Measurements from ENCODE around the gene SELL.
"Not testable (repeated sequence)": the region's sequence is repeated elsewhere in the genome, so short reads cannot be mapped to it uniquely, and the experiment has no call there.

The SELL gene

DNA sequence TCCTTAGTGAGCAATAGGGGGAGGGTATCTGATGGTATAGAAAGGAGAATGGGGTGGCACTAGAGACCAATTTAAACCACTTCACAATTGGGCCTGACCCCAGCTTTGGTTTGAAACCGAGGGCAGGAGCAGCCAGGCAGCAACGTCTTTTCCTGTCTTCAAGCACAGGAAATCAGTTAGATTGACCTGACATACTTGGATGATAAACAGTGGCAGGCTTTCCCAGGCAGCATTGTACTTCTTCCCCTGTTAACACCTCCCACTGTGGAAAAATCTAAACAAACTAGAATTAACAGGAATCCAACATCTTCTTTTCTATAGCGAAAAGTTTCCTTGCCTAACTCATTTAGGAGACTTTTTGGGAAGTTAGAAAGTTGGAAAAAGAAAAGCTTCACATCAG lies 40.6 kb downstream of the SELL start:
- in situ Hi-C loops (cut with MboI; ENCODE audit: low pct_unique_long_range_greater_than_20kb, low sequenced_read_pairs, unreplicated experiment): no loop called here
- TF ChIP-seq, protein P1, sequence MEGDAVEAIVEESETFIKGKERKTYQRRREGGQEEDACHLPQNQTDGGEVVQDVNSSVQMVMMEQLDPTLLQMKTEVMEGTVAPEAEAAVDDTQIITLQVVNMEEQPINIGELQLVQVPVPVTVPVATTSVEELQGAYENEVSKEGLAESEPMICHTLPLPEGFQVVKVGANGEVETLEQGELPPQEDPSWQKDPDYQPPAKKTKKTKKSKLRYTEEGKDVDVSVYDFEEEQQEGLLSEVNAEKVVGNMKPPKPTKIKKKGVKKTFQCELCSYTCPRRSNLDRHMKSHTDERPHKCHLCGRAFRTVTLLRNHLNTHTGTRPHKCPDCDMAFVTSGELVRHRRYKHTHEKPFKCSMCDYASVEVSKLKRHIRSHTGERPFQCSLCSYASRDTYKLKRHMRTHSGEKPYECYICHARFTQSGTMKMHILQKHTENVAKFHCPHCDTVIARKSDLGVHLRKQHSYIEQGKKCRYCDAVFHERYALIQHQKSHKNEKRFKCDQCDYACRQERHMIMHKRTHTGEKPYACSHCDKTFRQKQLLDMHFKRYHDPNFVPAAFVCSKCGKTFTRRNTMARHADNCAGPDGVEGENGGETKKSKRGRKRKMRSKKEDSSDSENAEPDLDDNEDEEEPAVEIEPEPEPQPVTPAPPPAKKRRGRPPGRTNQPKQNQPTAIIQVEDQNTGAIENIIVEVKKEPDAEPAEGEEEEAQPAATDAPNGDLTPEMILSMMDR (IDR thresholded peaks at IDR 0.05; ENCODE audit: extremely low read depth, insufficient read depth, missing control alignments): no peak
- no peak for DNase-seq (ENCODE audit: low spot score)

DNA sequence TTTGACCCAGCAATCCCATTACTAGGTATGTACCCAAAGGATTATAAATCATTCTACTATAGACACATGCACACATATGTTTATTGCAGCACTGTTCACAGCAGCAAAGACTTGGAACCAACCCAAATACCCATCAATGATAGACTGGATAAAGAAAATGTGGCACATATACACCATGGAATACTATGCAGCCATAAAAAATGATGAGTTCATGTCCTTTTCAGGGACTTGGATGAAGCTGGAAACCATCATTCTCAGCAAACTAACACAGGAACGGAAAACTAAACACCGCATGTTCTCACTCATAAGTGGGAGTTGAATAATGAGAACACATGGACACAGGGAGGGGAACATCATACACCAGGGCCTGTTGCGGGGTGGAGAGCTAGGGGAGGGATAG lies 41.2 kb downstream of the SELL start:
- in situ Hi-C loops (cut with MboI; ENCODE audit: low pct_unique_long_range_greater_than_20kb, low sequenced_read_pairs, unreplicated experiment): not testable (repeated sequence)

DNA sequence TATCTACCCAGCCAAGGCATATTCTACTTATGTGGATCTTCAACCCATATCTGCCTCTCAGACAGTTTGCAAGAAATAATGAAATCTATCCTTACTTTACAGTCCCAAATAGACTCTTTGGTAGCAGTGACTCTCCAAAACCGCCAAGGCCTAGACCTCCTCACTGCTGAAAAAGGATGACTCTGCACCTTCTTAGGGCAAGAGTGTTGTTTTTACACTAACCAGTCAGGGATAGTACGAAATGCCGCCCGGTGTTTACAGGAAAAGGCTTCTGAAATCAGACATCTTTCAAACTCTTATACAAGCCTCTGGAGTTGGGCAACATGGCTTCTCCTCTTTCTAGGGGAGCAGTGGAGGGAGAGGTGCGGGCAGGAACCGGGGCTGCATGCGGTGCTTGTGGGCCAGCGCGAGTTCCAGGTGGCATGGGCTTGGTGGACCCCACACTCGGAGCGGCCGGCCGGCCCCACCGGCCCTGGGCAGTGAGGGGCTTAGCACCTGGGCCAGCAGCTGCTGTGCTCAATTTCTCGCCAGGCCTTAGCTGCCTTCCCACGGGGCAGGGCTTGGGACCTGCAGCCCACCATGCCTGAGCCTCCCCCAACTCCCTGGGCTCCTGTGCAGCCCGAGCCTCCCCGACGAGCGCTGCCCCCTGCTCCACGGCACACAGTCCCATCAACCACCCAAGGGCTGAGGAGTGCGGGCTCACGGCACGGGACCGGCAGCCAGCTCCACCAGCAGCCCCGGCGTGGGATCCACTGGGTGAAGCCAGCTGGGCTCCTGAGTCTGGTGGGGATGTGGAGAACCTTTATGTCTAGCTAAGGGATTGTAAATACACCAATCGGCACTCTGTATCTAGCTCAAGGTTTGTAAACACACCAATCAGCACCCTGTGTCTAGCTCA lies 43.5 kb downstream of the SELL start:
- DNase-seq (ENCODE audit: low spot score); in situ Hi-C loops (cut with MboI; ENCODE audit: low pct_unique_long_range_greater_than_20kb, low sequenced_read_pairs, unreplicated experiment): not testable (repeated sequence)

More for the DNA sequence above, 41.2 kb downstream of the SELL start:
- not testable (repeated sequence) for DNase-seq (ENCODE audit: low spot score)

DNA sequence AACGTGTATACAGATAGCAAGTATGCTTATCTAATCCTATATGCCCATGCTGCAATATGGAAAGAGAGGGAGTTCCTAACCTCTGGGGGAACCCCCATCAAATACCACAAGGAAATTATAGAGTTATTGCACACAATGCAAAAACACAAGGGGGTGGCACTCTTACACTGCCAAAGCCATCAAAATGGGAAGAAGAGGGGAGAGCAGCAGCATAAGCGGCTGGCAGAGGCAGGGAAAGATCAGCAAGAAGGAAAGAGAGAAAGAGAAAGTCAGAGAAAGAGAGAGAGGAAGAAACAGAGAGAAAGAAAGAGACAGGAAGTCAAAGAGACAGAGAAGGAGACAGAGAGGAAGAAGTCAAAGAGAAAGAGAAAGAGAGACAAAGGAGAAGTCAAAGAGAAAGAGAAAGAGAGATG lies 44.2 kb downstream of the SELL start:
- DNase-seq (ENCODE audit: low spot score); in situ Hi-C loops (cut with MboI; ENCODE audit: low pct_unique_long_range_greater_than_20kb, low sequenced_read_pairs, unreplicated experiment): not testable (repeated sequence)

DNA sequence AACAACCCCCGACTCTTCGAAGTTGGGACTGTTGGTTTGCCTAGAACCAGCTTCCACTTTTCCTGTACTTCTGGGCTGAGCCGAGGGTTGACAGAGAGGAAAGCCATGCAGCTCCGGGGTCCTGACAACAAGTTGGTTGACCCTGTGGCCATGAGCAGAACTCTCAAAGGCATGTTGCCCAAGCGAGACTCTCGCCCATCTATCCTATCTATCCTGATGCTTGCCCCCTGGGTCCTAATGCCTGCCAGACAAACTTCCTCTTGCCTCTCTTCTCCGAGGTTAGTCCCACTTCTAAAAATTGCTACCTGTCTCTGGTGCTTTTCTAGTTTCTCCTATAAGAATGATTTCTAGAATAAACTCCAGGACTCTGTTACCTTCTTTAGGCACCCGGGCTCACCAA lies 48.7 kb downstream of the SELL start:
- DNase-seq (ENCODE audit: low spot score); in situ Hi-C loops (cut with MboI; ENCODE audit: low pct_unique_long_range_greater_than_20kb, low sequenced_read_pairs, unreplicated experiment): not testable (repeated sequence)

DNA sequence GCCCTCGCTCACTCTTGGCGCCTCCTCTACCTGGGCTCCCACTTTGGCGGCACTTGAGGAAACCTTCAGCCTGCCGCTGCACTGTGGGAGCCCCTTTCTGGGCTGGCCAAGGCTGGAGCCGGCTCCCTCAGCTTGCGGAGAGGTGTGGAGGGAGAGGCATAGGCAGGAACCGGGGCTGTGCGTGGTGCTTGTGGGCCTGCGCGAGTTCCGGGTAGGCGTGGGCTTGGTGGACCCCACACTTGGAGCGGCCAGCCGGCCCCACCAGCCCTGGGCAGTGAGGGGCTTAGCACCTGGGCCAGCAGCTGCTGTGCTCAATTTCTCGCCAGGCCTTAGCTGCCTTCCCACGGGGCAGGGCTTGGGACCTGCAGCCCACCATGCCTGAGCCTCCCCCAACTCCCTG lies 50.4 kb downstream of the SELL start:
- DNase-seq (ENCODE audit: low spot score); in situ Hi-C loops (cut with MboI; ENCODE audit: low pct_unique_long_range_greater_than_20kb, low sequenced_read_pairs, unreplicated experiment): not testable (repeated sequence)

DNA sequence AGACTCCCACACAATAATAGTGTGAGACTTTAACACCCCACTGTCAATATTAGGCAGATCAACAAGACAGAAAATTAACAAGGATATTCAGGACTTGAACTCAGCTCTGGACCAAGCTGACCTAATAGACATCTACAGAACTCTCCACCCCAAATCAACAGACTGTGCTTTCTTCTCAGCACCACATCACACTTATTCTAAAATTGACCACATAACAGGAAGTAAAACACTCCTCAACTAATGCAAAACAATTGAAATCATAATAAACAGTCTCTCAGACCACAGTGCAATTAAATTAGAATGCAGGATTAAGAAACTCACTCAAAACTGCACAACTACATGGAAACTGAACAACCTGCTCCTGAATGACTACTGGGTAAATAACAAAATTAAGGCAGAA lies 52.6 kb downstream of the SELL start:
- DNase-seq (ENCODE audit: low spot score); in situ Hi-C loops (cut with MboI; ENCODE audit: low pct_unique_long_range_greater_than_20kb, low sequenced_read_pairs, unreplicated experiment): not testable (repeated sequence)

DNA sequence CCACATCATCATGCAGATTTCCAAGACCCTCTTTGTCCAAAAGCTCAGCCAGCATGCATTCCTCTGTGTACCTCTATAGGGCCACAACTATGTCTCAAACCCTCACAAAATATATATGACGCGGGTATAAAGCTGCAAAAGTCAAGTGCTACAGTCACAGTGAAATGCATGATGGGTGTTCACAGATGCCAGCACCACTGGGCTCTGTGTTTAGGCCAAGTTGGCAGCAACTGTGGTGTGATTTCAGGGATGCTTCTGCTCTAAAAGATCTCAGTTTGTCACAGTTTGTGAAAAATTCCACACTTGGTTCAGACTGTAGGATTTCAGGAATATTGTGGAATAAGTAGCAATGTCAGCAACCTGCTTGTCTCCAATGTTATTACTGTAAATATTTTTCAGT lies 57.5 kb downstream of the SELL start:
- no peak for DNase-seq (ENCODE audit: low spot score)
- in situ Hi-C loops (cut with MboI; ENCODE audit: low pct_unique_long_range_greater_than_20kb, low sequenced_read_pairs, unreplicated experiment): no loop called here
- TF ChIP-seq, protein P1 (IDR thresholded peaks at IDR 0.05; ENCODE audit: extremely low read depth, insufficient read depth, missing control alignments): no peak

DNA sequence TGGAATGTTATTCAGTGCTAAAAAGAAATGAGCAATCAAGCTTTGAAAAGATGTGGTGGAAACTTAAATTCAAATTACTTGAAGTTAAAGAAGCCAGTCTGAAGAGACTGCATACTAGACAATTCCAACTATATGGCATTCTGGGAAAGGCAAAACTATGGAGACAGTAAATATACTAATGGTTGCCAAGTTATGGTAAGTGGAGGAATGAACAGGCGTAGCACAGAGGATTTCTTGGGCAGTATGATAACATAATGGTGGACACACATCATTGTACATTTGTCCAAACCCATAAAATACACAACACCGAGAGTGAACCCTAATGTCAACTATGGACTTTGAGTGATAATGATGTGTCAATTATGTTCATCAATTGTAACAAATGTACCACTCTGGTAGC lies 60.4 kb downstream of the SELL start:
- in situ Hi-C loops (cut with MboI; ENCODE audit: low pct_unique_long_range_greater_than_20kb, low sequenced_read_pairs, unreplicated experiment): no loop called here
- TF ChIP-seq, protein P1 (IDR thresholded peaks at IDR 0.05; ENCODE audit: extremely low read depth, insufficient read depth, missing control alignments): no peak
- DNase-seq (ENCODE audit: low spot score): no peak

DNA sequence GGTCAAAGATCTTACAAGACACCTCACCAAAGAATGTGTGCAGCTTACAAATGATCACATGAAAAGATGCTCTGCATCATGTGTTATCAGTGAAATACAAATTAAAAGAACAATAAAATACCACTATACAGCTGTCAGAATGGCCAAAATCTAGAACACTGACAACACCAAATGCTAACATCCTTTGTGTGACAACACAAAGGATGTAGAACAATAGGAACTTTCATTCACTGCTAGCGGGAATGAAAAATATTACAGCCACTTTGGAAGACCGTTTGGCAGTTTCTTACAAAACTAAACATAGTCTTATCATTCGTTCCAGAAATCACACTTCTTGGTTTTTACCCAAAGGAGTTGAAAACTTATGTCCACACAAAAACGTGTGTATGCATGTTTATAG lies 60.9 kb downstream of the SELL start:
- TF ChIP-seq, protein P1 (IDR thresholded peaks at IDR 0.05; ENCODE audit: extremely low read depth, insufficient read depth, missing control alignments): no peak
- in situ Hi-C loops (cut with MboI; ENCODE audit: low pct_unique_long_range_greater_than_20kb, low sequenced_read_pairs, unreplicated experiment): no loop called here
- DNase-seq (ENCODE audit: low spot score): no peak
